ENCODE data around the gene NXT1. TPM values are rescaled to one million over a fixed set of nuclear protein-coding genes. Genes with fewer than 3 reads are reported as not detected.

The NXT1 gene
- total and polyA plus RNA-seq, 2 experiments from 2014 or later = 30.2 to 34.4 TPM

GRCh38 chr20:23379772-23380171 is 29.2 kb downstream of the NXT1 start:
- Mint-ChIP-seq H3K4me3 (no peak overlapping the region), H3K27me3 (ENCODE audit: insufficient read depth, low read depth, poor library complexity) (peaks cover 4% of the 10 kb centered on the region), H3K36me3 (ENCODE audit: low read depth) (peaks cover 67% of the 10 kb centered on the region), H3K4me1 (peaks cover 5% of the 10 kb centered on the region; the same call in 1 of the 3 replicates), H3K27ac (no peak overlapping the region), H3K9me3 (no peaks in the 10 kb centered on the region; the same call in 2 of the 3 replicates)
- Histone ChIP-seq H3K36me3 (ENCODE audit: insufficient read depth) (peaks cover 12% of the 10 kb centered on the region), H4K20me1 (replicated peaks; ENCODE audit: insufficient read depth) (peaks cover 15% of the 10 kb centered on the region; the same call in 1 of the 2 replicates), H3K9me2 (ENCODE audit: insufficient read depth) (no peaks in the 10 kb centered on the region), H3K4me1 (ENCODE audit: insufficient read depth) (no peaks in the 10 kb centered on the region), H3K4me3 (no peak overlapping the region), H3K79me2 (replicated peaks; ENCODE audit: insufficient read depth) (peaks cover 11% of the 10 kb centered on the region), H3K27ac (ENCODE audit: low read depth) (no peak overlapping the region), H3F3A (replicated peaks; ENCODE audit: low read depth) (no peaks in the 10 kb centered on the region), H2AFZ (no peak overlapping the region), H3K27me3 (ENCODE audit: insufficient read depth) (no peaks in the 10 kb centered on the region), H3K4me2 (no peak overlapping the region)
- no peak for TF ChIP-seq EZH2phosphoT487 (IDR thresholded peaks at IDR 0.05; ENCODE audit: unreplicated experiment)
- TF ChIP-seq STAT1 (IDR thresholded peaks at IDR 0.05; ENCODE audit: unreplicated experiment) = no peak
- TF ChIP-seq REST (IDR thresholded peaks at IDR 0.05; ENCODE audit: unreplicated experiment) = no peak
- TF ChIP-seq ZNF331 (CRISPR knock-in tag; IDR thresholded peaks at IDR 0.05; ENCODE audit: low read depth) = no peak
- no peak for TF ChIP-seq EZH2 (IDR thresholded peaks at IDR 0.05; ENCODE audit: low read depth, unreplicated experiment)
- no peak for TF ChIP-seq CTCF (conservative IDR thresholded peaks at IDR 0.05; ENCODE audit: low read depth in 2 of 2)
- TF ChIP-seq POLR2AphosphoS5 (IDR thresholded peaks at IDR 0.05; ENCODE audit: low read depth) = no peak
- no peak for TF ChIP-seq ZNF462 (CRISPR knock-in tag; IDR thresholded peaks at IDR 0.05)
- TF ChIP-seq ZNF114 (CRISPR knock-in tag; IDR thresholded peaks at IDR 0.05) = no peak
- DNase-seq (ENCODE audit: low spot score) (no peak), ATAC-seq (no peak)

All from GM23338 (cell line).